ENCODE results near the gene DDR2.

GRCh38 chr1:162625679-162626078 lies 6.6 kb upstream of the DDR2 start:
- no peak for TF ChIP-seq CTCF (IDR thresholded peaks at IDR 0.05; ENCODE audit: poor library complexity, severe bottlenecking)
- no peak for TF ChIP-seq EZH2 (IDR thresholded peaks at IDR 0.05; ENCODE audit: borderline replicate concordance, insufficient read depth, low read length, poor library complexity, severe bottlenecking)
- TF ChIP-seq POLR2AphosphoS5 (IDR thresholded peaks at IDR 0.05), result no peak
- TF ChIP-seq TAF1 (IDR thresholded peaks at IDR 0.05; ENCODE audit: low read depth), result no peak
